OCI-LY3 (cell line): Measurements from ENCODE around the gene CHST11.

ENCODE experiments used
- H2AFZ ChIP-seq: fragments of 200-600, 300-600 bp; shearing (Covaris generic); 2 replicates; pipeline ENCODE4 v1.6.0; 2014; ENCODE audit warnings: antibody characterized with exemption, low read depth, low read length
- H3K27ac ChIP-seq: fragments of 200-600, 300-600 bp; sonication (generic); 2 replicates; pipeline ENCODE4 v1.5.1; 2014; ENCODE audit warnings: mild to moderate bottlenecking, low read length, moderate library complexity, mixed read lengths
- H3K27me3 ChIP-seq: fragments of 200-600, 300-600 bp; sonication (generic); 2 replicates; pipeline ENCODE4 v1.6.1; 2014; ENCODE audit warnings: low read depth, low read length, mixed read lengths
- H3K36me3 ChIP-seq: fragments of 200-600, 300-600 bp; sonication (generic); replicated peaks from 2 replicates; pipeline ENCODE3; 2014; ENCODE audit warnings: low read depth, low read length, mixed read lengths
- H3K4me1 ChIP-seq: fragments of 300-600, 200-600 bp; sonication (generic); 2 replicates; pipeline ENCODE4 v1.6.1; 2014; ENCODE audit warnings: low read length, mixed read lengths
- H3K4me2 ChIP-seq: fragments of 200-600, 300-600 bp; sonication (generic); 2 replicates; pipeline ENCODE4 v1.6.1; 2014; ENCODE audit warnings: low read length, mixed read lengths
- H3K4me3 ChIP-seq: fragments of 300-600, 200-600 bp; sonication (generic); 2 replicates; pipeline ENCODE4 v1.5.1; 2014; ENCODE audit warnings: antibody characterized with exemption, mild to moderate bottlenecking, low read length, moderate library complexity
- H3K79me2 ChIP-seq: fragments of 300-600, 200-600 bp; shearing (Covaris generic); 2 replicates; pipeline ENCODE4 v1.6.1; 2014; ENCODE audit warnings: mild to moderate bottlenecking, low read length, mixed read lengths
- H3K9ac ChIP-seq: fragments of 300-600, 200-600 bp; shearing (Covaris generic); 2 replicates; pipeline ENCODE4 v1.6.0; 2014; ENCODE audit warnings: mild to moderate bottlenecking, low read length, moderate library complexity
- H3K9me3 ChIP-seq: fragments of 200-600, 300-600 bp; shearing (Covaris generic); 2 replicates; pipeline ENCODE4 v1.6.1; 2014; ENCODE audit warnings: low read length, mixed read lengths; ENCODE audit not compliant: insufficient read depth
- H4K20me1 ChIP-seq: fragments of 200-600, 300-600 bp; sonication (generic); 2 replicates; pipeline ENCODE4 v1.6.1; 2016; ENCODE audit warnings: low read length, mixed read lengths; ENCODE audit not compliant: insufficient read depth
- EZH2phosphoT487 ChIP-seq: fragments of 200-600 bp; shearing (Covaris generic); IDR thresholded peaks from 2 replicates; pipeline ENCODE4 v1.6.1; 2018; ENCODE audit warnings: antibody characterized with exemption, mixed run types, low read depth
- TF ChIP-seq, protein P1 (sequence below): fragments of 200-600, 300-600 bp; sonication (generic); IDR thresholded peaks from 2 replicates; pipeline ENCODE4 v1.5.1; 2014; ENCODE audit warnings: antibody characterized with exemption, low read length, low read depth

The CHST11 gene

GRCh38 chr12:104551313-104551931 lies 94.7 kb downstream of the CHST11 start:
- H3K4me3 ChIP-seq = no peak overlapping the region

DNA sequence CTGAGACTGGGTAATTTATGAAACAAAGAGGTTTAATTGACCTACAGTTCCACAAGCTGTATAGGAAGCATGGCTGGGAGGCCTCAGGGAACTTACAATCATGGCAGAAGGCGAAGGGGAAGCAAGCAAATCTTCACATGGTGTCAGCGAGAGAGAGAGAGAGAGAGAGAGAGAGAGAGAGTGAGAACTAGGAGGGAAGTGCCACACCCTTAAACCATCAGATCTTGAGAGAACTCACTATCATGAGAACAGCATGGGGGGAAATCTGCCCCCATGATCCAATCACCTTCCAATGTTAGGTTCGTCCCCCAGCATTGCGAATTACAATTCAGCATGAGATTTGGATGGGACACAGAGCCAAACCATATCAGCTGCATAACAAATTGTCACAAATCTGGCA lies 96.7 kb downstream of the CHST11 start:
- no peak overlapping the region for H3K27ac ChIP-seq

More at GRCh38 chr12:104551313-104551931, 94.7 kb downstream of the CHST11 start:
- Histone ChIP-seq H4K20me1 (no peaks in the 10 kb centered on the region), H3K9me3 (no peaks in the 10 kb centered on the region), H3K36me3 (no peaks in the 10 kb centered on the region), H3K79me2 (no peaks in the 10 kb centered on the region), H3K27me3 (no peaks in the 10 kb centered on the region), H3K27ac (no peak overlapping the region), H3K9ac (no peak overlapping the region), H2AFZ (no peak overlapping the region), H3K4me1 (peaks cover 7% of the 10 kb centered on the region), H3K4me2 (no peak overlapping the region)
- TF ChIP-seq EZH2phosphoT487 = no peak
- TF ChIP-seq, protein P1, sequence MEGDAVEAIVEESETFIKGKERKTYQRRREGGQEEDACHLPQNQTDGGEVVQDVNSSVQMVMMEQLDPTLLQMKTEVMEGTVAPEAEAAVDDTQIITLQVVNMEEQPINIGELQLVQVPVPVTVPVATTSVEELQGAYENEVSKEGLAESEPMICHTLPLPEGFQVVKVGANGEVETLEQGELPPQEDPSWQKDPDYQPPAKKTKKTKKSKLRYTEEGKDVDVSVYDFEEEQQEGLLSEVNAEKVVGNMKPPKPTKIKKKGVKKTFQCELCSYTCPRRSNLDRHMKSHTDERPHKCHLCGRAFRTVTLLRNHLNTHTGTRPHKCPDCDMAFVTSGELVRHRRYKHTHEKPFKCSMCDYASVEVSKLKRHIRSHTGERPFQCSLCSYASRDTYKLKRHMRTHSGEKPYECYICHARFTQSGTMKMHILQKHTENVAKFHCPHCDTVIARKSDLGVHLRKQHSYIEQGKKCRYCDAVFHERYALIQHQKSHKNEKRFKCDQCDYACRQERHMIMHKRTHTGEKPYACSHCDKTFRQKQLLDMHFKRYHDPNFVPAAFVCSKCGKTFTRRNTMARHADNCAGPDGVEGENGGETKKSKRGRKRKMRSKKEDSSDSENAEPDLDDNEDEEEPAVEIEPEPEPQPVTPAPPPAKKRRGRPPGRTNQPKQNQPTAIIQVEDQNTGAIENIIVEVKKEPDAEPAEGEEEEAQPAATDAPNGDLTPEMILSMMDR = no peak

GRCh38 chr12:104555648-104556047 lies 98.9 kb downstream of the CHST11 start:
- no peak for TF ChIP-seq EZH2phosphoT487
- TF ChIP-seq, protein P1 = no peak
- no peaks in the 10 kb centered on the region for H4K20me1 ChIP-seq

More for the DNA sequence above, 96.7 kb downstream of the CHST11 start:
- H3K4me2 ChIP-seq = no peak overlapping the region
- H3K27me3 ChIP-seq = no peaks in the 10 kb centered on the region
- H3K4me1 ChIP-seq = no peaks in the 10 kb centered on the region
- no peak overlapping the region for H3K4me3 ChIP-seq
- H3K9me3 ChIP-seq = no peaks in the 10 kb centered on the region
- H3K36me3 ChIP-seq = no peaks in the 10 kb centered on the region
- H4K20me1 ChIP-seq = no peaks in the 10 kb centered on the region
- H3K79me2 ChIP-seq = no peaks in the 10 kb centered on the region
- no peak overlapping the region for H3K9ac ChIP-seq
- TF ChIP-seq, protein P1 = no peak
- TF ChIP-seq EZH2phosphoT487 = no peak
- H2AFZ ChIP-seq = no peak overlapping the region

GRCh38 chr12:104557488-104558195 lies 100.9 kb downstream of the CHST11 start:
- H4K20me1 ChIP-seq = no peaks in the 10 kb centered on the region

More at GRCh38 chr12:104555648-104556047, 98.9 kb downstream of the CHST11 start:
- Histone ChIP-seq H3K4me1 (0 out of 2 replicates have a peak, but pooled peaks cover under 1% of the 10 kb centered on the region), H3K79me2 (no peaks in the 10 kb centered on the region), H3K4me2 (no peak overlapping the region), H3K36me3 (no peaks in the 10 kb centered on the region), H3K4me3 (no peak overlapping the region), H3K9me3 (no peaks in the 10 kb centered on the region), H3K9ac (no peak overlapping the region), H2AFZ (no peak overlapping the region), H3K27ac (no peak overlapping the region), H3K27me3 (no peaks in the 10 kb centered on the region)

More at GRCh38 chr12:104557488-104558195, 100.9 kb downstream of the CHST11 start:
- Histone ChIP-seq H3K36me3 (no peaks in the 10 kb centered on the region), H3K9ac (no peak overlapping the region), H3K79me2 (no peaks in the 10 kb centered on the region), H3K27me3 (no peaks in the 10 kb centered on the region), H3K9me3 (no peaks in the 10 kb centered on the region), H3K4me2 (no peak overlapping the region), H3K27ac (no peak overlapping the region), H3K4me1 (0 out of 2 replicates have a peak, but pooled peaks cover 2% of the 10 kb centered on the region), H3K4me3 (no peak overlapping the region), H2AFZ (no peak overlapping the region)
- TF ChIP-seq, protein P1 = no peak
- no peak for TF ChIP-seq EZH2phosphoT487
